ENCODE data around the gene CDH4.

DNA sequence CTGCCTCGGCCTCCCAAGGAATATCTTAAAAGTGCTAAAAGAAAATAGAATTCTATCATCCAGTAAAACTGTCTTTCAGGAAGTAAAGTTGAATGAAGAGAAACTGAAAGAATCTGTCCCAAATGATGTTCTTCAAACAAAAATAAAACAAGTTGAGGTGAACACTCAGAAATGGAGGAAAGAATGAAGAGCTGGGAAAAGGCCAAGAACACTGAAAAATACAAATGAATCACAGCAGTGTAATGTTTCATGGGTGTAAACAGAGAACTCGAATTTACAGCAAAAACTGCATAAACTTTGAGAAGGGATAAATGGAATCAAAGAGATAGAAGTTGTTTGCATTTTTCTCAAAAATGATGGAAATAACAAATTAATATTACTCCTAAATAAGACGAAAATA is 496.3 kb downstream of the CDH4 start:
- TF ChIP-seq, protein P1, sequence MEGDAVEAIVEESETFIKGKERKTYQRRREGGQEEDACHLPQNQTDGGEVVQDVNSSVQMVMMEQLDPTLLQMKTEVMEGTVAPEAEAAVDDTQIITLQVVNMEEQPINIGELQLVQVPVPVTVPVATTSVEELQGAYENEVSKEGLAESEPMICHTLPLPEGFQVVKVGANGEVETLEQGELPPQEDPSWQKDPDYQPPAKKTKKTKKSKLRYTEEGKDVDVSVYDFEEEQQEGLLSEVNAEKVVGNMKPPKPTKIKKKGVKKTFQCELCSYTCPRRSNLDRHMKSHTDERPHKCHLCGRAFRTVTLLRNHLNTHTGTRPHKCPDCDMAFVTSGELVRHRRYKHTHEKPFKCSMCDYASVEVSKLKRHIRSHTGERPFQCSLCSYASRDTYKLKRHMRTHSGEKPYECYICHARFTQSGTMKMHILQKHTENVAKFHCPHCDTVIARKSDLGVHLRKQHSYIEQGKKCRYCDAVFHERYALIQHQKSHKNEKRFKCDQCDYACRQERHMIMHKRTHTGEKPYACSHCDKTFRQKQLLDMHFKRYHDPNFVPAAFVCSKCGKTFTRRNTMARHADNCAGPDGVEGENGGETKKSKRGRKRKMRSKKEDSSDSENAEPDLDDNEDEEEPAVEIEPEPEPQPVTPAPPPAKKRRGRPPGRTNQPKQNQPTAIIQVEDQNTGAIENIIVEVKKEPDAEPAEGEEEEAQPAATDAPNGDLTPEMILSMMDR (IDR thresholded peaks at IDR 0.05; ENCODE audit: insufficient read depth, low read length, poor library complexity, severe bottlenecking), result no peak
- TF ChIP-seq EZH2phosphoT487 (conservative IDR thresholded peaks at IDR 0.05; ENCODE audit: low read length), result no peak
